ENCODE results near the gene COL4A6.
A peak's percentile ranks its signal among the peaks of the same experiment; 100 is the strongest.
"Not testable (repeated sequence)": the region's sequence is repeated elsewhere in the genome, so short reads cannot be mapped to it uniquely, and the experiment has no call there.

Gene COL4A6

DNA sequence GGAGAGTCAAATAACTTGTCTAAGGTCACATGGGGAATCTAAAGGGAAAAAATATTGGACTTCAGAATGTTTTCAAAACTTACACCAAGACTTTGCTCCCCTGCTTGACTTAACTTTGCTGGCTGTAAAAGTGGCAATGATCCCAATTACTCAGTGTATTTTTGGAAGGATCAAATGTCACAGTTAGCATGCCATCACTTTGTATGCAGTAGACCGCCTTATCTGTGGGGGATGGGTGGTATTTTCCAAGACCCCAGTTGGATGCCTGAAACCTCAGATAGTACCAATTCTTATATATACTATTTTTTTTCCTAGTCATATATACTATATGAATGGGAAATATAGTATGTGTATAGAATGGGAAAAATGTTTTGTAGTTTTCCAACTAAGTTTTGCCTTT is 53.4 kb downstream of the COL4A6 start:
- no peak overlapping the region for H3K4me3 ChIP-seq (ENCODE audit: low read length)
- TF ChIP-seq CTCF (IDR thresholded peaks at IDR 0.05; ENCODE audit: insufficient read depth, low read depth, low read length, missing control alignments) = no peak
- DNase-seq (ENCODE audit: low read depth) = no peak

DNA sequence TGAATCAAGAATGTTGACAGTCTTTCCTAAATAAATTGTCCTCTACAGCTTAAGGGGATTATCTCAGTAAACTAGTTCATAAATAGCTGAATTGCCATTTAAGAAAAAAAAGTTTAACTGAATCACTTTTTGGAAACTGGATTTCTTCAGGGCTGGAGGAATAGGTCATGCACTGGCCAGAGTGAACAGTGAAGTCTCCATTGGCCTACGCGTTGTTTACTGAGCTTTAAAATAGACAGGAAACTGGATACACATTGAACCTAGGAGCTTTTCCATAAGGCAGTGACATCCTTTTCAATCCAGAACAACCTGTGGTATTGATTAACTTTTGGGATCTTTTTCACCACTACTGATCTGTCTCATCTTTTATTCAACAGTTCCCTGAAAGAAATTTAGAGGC is 58.0 kb downstream of the COL4A6 start:
- no peak overlapping the region for H3K4me3 ChIP-seq (ENCODE audit: low read length)
- DNase-seq (ENCODE audit: low read depth) = no peak
- no peak for TF ChIP-seq CTCF (IDR thresholded peaks at IDR 0.05; ENCODE audit: insufficient read depth, low read depth, low read length, missing control alignments)

DNA sequence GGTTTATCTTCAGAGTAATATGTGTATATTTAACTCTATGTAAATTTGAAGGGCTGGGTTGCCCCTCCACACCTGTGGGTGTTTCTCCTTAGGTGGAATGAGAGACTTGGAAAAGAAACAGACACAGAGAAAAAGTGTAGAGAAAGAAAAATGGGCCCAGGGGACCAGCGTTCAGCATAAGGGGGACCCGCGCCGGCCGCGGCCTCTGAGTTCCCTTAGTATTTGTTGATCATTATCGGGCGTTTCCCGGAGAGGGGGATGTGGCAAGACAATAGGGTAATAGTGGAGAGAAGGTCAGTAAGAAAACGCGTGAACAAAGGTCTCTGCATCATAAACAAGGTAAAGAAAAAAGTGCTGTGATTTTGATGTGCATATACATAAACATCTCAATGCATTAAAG is 61.4 kb downstream of the COL4A6 start:
- H3K4me3 ChIP-seq (ENCODE audit: low read length); DNase-seq (ENCODE audit: low read depth): not testable (repeated sequence)

- peak; percentile 65 for DNase-seq (ENCODE audit: low read depth)
- H3K4me3 ChIP-seq (ENCODE audit: low read length) = not testable (repeated sequence)
These were observed 62.6 kb downstream of the COL4A6 start for GRCh38 chrX:108375591-108375990.

DNA sequence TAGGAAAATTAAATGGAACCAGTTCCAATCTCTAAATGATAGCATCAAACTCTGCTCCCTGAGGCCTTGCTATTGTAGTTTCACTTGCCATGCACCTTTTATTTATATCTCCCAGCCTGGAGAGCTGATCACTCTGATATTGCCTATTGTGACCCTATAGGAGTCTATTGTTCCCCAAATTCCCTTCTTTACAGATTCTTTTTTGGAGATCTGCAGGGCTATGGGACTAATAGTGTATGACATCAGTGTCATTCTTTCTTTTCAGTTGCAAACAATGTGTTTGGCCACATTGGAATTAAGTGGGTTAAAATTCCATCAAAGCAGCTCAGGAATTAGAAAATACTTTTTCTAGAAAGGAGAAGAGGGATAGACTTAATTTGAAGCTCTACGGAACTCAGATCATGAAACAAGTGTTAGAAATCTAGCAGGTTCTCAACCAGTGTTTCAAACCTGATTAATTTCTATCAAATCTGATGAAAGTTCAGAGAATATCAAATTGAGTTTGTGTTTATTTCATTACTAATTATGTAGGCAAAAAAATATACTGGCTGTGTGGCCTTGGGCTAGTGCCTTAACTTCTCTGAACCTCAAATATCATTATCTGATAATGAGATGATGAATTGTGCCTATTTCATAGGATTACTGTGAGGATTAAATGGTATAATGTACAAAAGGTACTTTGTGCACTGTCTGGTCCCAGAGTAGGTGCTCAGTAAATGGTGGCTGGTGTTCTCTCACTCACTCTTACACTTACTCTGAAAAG is 71.4 kb downstream of the COL4A6 start:
- DNase-seq (ENCODE audit: low read depth) = no peak
- H3K4me3 ChIP-seq (ENCODE audit: low read length) = no peak overlapping the region
- no peak for TF ChIP-seq CTCF (IDR thresholded peaks at IDR 0.05; ENCODE audit: insufficient read depth, low read depth, low read length, missing control alignments)

GRCh38 chrX:108362026-108362425 is 76.2 kb downstream of the COL4A6 start:
- no peak for TF ChIP-seq CTCF (IDR thresholded peaks at IDR 0.05; ENCODE audit: insufficient read depth, low read depth, low read length, missing control alignments)
- no peak overlapping the region for H3K4me3 ChIP-seq (ENCODE audit: low read length)
- DNase-seq (ENCODE audit: low read depth) = peak; percentile 57

GRCh38 chrX:108361316-108361715 is 76.9 kb downstream of the COL4A6 start:
- no peak for TF ChIP-seq CTCF (IDR thresholded peaks at IDR 0.05; ENCODE audit: insufficient read depth, low read depth, low read length, missing control alignments)
- DNase-seq (ENCODE audit: low read depth) = no peak
- H3K4me3 ChIP-seq (ENCODE audit: low read length) = no peak overlapping the region

DNA sequence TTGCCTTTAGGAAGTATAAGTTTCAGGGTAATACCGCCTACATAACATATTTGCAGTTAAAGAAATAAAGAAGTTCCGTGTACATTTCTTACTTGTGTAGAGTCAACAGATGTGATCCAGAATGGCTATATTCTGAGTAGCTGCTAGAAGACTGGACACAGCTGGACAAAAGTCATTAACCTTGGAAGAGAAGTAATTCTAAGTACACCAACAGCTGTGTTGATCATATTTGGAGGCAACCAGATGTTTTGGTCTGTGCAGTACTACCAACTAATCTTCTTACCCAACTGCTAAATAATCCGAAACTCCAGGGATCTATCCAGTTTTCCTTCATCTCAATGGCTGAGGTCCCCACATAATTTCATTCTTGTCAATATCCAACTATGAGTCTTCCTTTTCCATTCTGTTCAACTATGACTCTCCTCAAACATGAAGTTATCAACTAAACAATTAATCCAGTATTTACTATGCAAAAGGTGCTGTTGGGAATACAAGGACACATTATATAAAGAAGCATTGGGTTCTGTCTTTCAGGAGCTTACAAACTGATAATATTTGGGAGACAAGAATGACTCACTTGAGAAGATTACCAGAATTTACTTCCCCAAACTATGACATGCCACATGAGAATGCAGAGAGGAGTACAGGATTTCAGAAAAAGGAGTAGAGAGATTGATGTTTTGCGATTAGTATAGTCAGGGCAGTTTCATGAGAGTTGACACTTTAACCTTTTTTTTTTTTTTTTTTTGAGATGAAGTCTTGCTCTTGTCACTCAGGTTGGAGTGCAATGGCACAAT is 78.2 kb downstream of the COL4A6 start:
- no peak overlapping the region for H3K4me3 ChIP-seq (ENCODE audit: low read length)
- peak; percentile 5 for DNase-seq (ENCODE audit: low read depth)
- no peak for TF ChIP-seq CTCF (IDR thresholded peaks at IDR 0.05; ENCODE audit: insufficient read depth, low read depth, low read length, missing control alignments)
